GM21526 (cell line): ENCODE data around the gene NDUFB7.
"Not testable (repeated sequence)": the region's sequence is repeated elsewhere in the genome, so short reads cannot be mapped to it uniquely, and the experiment has no call there.

Experiments used
- ATAC-seq: cut with Tn5 transposase; IDR thresholded peaks from one replicate; pipeline ENCODE4 v1.9.1; 2021; ENCODE audit warnings: moderate library complexity; ENCODE audit not compliant: unreplicated experiment, low FRiP score

The NDUFB7 gene

DNA sequence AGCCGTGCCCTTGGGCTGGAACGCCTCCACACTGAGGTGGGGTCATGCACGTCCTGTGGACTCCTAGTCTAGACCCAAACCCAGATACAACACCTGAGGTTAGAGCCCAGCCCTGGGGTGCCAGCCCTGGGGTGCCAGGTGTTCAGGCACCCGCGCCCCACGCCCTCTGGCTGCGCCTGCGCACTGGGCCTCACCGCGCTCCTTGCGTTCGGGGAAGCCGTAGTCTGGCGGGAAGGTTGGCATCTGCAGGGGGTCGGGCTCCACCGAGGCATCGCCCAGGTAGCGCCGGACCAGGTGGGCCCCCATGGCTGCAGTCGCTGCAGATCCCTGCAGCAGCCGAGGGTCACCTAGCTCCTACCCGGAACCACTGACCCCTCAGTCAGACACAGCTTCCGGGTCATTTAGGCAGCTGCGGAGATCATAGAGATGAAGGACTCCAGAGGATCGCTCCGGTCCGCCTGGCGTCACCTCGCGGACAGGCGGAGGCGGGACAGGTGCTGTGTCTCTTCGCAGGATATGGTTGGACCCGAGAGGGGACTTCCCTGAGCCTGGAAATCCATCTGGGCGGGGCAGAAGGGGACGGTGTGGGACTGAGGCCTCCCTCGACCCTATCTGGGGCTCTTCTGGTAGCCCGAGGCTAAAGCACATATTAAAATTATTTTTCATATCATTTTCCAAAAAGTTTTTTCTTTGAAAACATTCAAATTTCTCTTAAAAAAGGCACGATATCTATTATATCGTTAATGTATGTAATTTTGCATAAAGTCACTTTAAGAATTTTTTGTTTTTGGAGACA, at the start of gene NDUFB7:
Gene NDUFB7, minus strand, starts transcription at position 372 of the 796 bp plus-strand sequence. Its CDS starts 66 bp downstream, at position 306.
- ATAC-seq, result peak; percentile 60

DNA sequence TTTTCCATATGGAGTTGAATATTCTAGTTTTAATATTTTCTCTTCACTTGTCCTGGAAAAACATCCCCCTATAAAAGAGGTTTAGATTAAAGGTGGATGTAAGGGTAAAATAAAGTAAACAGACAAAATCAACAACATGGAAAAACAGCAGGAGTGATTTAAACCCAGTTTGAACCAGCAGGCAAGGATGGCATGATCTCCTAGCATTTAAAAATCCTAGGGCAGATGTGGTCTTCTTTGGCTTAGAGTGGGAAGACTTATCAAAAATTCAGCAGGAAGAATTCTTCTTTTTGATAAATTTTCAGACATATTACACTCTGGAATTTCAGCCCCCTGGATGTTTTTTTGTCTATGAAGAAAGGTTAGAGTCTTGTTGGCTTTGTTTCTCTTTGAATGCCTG, 47.5 kb upstream of the NDUFB7 start:
- no peak for ATAC-seq

- ATAC-seq, result no peak
Observed at GRCh38 chr19:14616407-14616806, 44.5 kb upstream of the NDUFB7 start.

GRCh38 chr19:14615623-14616022, 43.8 kb upstream of the NDUFB7 start:
- ATAC-seq, result no peak

- ATAC-seq, result no peak
Observed at GRCh38 chr19:14614099-14614412, 42.2 kb upstream of the NDUFB7 start.

- ATAC-seq, result not testable (repeated sequence)
Observed at GRCh38 chr19:14613399-14614098, 41.7 kb upstream of the NDUFB7 start.

DNA sequence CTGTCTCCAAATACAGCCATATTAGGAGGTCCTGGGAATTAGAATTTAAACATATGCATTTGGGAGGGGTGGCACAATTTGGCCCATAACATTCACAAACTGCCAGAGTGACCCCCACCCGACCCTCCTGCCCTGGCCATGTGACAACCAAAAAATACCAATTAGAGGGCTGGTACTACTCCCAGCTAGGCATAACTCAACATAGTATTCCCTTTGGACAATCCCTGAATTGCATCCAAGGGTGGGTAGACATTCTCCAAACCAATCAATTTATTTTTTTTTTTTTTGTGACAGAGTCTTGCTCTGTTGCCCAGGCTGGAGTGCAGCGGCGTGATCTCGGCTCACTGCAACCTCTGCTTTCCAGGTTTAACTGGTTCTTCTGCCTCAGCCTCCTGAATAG, 40.8 kb upstream of the NDUFB7 start:
- ATAC-seq, result no peak

GRCh38 chr19:14612242-14612641, 40.4 kb upstream of the NDUFB7 start:
- ATAC-seq, result not testable (repeated sequence)

DNA sequence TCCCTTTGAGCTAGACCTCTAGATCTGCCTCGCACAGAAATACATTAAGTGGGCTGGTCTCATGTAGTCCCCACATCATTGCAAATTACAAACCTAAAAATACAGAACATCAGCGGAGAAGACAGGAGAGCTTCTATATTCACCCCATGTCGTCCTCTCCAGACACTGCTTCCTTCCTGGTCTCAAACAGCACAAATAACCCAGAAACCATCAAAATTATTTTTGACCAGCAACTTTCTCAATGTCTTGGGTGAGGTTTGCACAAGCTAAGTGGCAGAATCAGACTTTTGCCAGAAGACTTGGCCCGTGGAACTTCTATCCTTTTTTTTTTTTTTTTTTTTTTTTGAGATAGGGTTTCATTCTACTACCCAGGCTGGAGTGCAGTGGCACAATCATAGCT, 39.2 kb upstream of the NDUFB7 start:
- ATAC-seq, result no peak

GRCh38 chr19:14606627-14607026, 34.8 kb upstream of the NDUFB7 start:
- no peak for ATAC-seq

DNA sequence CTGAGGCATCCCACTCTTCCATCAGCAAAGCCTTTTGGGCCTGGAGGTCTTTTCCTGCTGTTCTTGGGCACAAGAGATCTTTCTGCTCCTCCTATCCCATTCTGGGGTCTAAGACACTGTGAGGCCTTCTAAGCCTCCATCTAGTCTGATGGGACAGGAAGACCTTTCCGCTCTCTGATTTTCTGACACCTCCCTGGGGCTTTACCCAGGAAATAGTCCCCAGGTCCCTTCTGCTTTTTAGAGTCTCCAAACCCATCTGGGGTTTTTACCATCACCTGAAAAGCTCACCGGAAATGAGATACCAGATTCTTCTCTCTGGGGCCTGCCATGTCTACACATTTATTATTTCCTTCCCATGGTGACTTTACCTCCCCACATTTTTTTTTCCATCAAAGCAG, 32.1 kb upstream of the NDUFB7 start:
- ATAC-seq, result peak; percentile 59

DNA sequence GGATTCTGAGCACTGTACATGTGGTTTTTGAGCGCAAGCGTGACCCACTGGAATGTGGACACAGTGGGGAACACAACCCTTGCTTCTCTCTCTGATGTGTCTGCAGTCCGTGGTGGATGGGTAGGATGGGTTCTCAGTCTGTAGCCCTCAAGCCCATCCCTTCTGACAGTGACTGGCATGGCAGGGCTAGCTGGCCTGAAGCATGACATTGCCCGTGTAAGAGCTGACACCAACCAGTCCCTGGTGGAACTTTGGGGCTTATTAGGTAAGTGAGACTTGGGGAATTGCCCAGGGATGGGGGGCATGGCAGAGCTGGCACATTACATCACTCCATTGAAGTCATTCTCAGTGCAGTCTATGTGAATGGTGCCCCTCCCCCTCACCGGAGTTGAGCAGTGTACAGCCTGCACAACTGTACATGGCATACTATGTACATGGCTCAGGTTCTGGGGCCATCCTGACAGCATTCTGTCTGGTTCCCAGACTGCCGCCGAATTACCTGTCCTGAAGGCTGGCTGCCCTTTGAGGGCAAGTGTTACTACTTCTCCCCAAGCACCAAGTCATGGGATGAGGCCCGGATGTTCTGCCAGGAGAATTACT, 27.8 kb upstream of the NDUFB7 start:
- ATAC-seq, result no peak

DNA sequence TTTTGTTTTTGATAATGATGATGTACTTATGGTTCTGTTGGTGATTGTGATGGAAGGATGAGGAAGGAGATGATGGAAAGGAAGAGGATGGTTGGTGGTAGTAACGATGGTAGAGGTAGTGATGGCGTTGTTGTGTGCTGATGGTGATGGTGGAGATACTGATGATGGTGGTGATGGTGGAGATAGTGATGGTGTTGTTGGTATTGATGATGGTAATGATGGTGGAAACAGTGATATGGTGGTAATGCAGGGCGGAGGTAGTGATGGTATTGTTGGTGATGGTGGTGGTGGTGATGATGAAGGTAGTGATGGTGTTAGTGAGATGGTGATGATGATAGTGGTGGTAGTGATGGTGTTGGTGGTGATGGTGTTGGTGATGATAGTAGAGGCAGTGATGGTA, 23.7 kb upstream of the NDUFB7 start:
- ATAC-seq, result no peak

- ATAC-seq, result not testable (repeated sequence)
Observed at GRCh38 chr19:14589433-14589832, 17.6 kb upstream of the NDUFB7 start.

GRCh38 chr19:14585187-14585586, 13.3 kb upstream of the NDUFB7 start:
- peak; percentile 48 for ATAC-seq

- not testable (repeated sequence) for ATAC-seq
Observed at GRCh38 chr19:14584372-14584771, 12.5 kb upstream of the NDUFB7 start.

GRCh38 chr19:14582894-14583340, 11.1 kb upstream of the NDUFB7 start, which contains the start of gene CLEC17A:
TSS of gene CLEC17A (plus strand) at chr19:14583084. CDS start at chr19:14583161, 77 bp downstream.
- ATAC-seq, result no peak

DNA sequence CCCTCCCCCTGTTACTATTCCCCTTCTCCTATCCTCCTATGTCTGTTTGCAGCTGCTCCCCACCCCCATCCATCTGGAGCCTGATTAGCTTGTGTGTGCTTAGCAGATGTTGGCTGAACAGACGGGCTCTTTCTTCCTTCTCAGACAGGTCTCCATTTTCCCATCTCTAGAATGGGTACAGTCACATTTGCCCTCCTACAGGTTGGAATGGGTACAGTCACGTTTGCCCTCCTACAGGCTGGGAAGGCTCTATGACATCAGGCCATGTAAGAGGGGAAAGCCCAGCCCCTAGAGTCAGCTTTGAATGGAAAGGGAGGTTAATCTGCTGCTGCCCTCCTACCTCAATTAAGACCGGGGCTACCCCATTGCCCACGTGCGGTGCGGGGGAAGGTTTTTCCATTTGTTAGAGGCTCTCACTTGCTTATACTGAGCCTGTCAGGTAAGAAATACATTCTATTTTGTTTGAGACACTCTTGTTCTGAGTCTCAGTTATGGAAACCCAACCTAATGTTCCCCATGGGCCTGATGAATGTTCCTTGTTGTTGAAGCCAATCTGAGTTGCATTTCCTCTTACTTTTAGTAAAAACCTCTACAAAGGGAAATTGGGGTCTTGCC, 8.9 kb upstream of the NDUFB7 start:
- ATAC-seq, result no peak

- ATAC-seq, result no peak
Observed at GRCh38 chr19:14577885-14578427, 6.1 kb upstream of the NDUFB7 start.

GRCh38 chr19:14577264-14577663, 5.4 kb upstream of the NDUFB7 start:
- no peak for ATAC-seq

GRCh38 chr19:14576363-14576762, 4.5 kb upstream of the NDUFB7 start:
- ATAC-seq, result no peak
